HG02610 (cell line): ENCODE data around the gene RAD51.

Experiments used
- ATAC-seq: cut with Tn5 transposase; IDR thresholded peaks from one replicate; pipeline ENCODE4 v1.9.1; 2021; ENCODE audit warnings: mild to moderate bottlenecking, moderate library complexity; ENCODE audit not compliant: unreplicated experiment

Gene RAD51

DNA sequence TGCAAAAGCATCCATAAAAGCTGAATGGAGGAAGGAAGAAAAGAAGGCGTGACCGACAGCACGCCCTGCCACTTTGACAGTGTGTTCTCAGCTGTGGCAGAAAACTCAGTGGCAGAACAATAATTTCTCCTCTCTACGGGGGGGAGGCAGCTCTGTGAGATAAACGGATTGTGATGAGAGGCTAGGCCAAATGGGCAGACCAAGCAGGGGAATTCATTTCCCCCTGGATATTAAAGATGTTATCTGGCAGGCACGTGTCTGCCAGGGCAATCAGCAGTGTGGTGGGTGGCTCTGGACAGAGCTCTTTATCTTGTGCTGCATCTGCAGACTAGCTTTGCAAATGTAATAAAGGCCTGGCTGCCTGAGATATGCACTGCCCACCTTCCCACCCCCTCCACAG lies 62.0 kb downstream of the RAD51 start:
- ATAC-seq: no peak

DNA sequence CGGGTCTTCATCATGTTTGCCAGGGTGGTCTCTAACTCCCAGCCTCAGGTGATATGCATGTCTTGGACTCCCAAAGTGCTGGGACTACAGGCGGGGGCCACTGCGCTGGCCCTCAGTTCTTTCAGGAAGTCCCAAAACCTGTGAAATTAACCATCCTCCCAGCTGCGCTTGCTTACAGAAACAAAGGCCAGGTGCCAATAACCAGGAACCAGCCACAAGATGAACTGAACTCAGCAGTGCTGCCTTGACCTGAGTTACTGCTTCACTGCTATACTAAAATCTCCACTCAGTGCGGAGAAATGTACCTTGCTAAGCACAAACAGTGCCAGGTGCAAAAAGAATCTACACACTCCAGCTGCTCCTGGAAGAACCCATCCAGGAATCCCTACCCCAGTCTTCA lies 65.0 kb downstream of the RAD51 start:
- no peak for ATAC-seq

DNA sequence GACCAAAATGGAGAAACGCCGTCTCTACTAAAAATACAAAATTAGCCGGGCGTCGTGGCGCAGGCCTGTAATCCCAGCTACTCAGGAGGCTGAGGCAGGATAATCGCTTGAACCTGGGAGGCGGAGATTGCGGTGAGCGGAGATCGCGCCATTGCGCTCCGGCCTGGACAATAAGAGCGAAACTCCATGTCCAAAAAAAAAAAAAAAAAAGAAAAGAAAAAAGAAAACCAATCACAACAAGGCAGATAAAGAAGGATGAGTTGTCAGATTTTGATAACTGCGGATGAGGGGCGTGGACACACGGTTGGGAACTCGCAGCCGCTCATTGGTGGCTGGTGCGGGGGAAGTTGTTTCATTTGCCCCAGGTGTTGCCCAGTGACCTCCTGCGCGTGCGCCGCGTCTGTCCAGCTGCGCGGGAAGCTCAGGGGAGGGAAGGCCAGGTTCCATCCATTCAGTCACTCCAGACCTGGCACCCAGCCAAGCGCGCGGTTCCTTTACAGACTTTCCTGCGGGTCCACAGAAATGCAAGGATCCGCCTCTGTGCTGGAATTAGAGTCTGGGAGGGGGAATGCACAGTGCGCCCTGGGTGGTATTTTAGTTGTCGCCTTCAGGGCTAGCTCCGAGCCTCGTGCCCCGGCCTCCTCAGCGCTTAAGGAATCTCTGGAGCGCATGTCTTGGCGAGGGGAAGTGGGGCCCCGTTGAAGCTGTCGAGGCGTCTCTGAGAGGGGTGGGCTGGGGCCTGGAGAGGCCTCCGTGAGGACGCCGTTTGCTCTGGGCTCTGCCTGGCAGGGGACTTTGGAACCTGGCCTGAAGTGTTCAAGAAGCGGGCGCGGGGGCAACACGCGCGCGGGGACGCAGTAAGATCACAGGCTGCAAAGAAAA lies 68.2 kb downstream of the RAD51 start:
- ATAC-seq: no peak

DNA sequence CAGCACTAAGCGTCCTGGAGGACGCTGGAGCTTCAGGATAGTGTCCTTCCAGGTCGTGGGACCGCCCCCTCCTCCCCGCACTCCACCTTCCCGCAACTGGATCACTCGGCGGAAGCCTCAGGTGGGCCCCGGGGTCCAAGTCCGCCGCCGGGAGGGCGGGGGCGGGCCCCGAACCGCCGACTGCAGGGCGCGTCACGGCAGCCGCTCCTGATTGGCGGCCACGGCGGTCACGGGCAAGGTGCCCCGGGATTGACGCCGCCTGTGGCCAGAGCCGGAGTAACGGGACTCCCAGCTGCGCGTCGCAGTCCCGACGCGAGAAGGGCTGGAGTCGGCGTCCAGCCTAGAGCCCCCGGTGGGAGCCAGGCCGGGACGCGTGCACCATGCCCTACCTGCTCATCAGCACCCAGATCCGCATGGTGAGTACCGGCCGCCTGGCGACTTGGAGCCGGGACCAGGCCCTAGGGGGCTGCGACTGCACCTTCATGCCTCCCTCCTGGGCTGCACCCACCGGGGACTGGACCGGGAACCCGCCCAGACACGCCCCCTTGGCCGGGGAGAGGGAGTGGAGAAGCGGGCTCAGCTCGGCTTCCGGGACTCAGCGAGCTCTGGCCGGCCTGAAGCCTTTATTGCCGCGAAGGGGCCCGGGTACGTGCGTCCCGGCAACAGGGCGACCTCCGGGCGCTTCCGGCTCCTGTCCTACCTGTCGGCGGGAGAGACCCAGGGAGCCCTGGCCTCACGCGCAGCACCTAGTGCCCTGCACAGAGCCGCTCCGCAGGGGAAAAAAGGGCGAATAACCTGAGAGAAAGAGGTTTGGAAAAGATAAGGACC lies 69.0 kb downstream of the RAD51 start, which contains the start of gene GCHFR:
GCHFR (plus strand) TSS at position 268 of the 828 bp plus-strand sequence; CDS start at position 381, 113 bp downstream.
- ATAC-seq: peak; percentile 46

DNA sequence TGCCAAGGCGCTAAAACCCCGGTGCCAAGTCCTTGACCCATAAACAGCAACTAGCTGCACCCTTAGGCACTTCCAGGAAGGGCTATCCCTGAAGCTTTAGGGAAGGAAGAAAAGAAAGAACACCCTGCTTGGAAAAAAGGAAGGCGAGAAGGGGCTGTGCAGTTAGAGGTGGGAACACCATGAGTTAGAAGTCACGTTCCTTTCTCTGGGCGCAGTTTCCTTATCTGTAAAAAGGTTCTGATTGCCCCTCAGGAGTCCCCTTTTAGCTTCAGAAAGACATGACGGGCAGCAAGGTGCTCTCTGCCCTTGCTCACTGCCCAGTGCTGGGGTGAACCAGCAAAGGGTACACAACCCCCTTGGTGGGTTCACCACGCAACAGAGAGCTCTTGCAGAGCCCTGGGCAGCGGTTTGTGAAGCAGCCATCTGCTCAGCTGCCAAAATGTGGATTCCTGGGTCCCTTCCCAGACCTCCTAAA lies 69.7 kb downstream of the RAD51 start:
- no peak for ATAC-seq

DNA sequence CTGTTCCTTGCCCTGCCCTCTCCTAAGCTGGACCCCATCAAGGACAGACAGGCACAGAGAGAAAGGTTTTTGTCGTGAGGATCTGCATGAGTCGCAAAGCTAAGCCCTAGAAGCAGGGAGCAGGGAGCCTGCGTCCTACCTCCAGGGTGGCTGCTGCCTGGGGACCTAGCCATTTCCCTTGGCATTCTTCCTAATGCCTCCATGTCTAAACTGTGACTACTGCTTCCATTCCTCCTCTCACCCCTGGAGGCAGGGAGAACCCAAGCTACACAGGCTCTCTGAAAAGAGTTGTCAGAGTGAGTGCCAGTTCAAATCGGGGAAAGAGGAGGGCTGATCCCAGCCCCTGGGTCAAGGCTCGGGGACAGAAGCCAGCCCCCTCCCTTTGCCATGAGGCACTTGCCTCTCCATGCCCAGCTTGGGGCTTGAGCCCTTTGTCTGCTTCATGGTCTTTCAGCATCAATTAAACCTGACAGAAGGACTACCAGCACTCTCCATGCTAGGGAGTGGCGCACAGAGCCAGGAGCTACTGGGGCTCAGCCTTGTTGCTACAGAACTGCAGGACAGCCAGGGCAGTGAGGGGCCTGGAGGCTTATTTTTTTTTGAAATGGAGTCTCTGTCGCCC lies 71.3 kb downstream of the RAD51 start:
- ATAC-seq: no peak

DNA sequence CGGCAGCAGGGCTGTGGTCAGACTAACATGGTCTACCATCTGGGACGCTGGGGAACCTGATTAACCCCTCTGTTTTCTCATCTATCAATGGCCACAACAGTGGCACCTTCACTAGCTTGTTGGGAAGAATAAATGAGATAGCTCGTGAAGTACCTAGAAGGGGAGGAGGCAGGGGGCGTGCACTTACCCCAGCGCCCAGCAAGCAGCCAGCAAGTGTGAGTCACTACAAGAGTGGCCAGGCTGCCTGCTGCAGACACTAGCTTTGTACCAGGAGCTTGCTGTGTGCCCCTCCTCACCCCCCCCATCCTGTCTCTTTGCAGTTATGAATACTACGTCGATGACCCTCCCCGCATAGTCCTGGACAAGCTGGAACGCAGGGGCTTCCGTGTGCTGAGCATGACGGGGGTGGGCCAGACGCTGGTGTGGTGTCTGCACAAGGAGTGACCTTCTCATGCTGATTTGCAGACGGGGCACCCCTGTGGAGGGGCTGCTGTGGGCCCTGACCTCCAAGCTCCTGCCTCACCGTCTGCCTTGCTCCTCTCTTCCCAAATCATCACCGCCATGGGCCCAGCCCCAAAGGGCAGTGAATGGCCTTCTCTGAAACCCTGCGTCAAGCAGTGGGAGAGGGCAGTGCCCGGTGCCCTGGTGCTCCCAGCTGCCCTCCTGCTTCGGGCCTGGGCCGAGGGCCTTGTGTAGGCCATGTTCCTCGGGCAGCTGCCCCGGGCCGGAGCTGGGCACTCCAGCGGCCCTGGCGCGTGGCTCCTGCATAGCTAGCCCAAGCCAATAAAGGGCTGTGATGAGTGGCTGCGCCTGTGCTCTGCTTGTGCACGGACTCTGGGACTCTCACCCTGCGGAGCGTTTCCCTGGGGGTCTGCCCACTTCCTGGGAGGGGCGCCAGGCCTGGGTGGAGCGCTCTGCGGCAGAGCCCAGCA lies 72.2 kb downstream of the RAD51 start:
- no peak for ATAC-seq

DNA sequence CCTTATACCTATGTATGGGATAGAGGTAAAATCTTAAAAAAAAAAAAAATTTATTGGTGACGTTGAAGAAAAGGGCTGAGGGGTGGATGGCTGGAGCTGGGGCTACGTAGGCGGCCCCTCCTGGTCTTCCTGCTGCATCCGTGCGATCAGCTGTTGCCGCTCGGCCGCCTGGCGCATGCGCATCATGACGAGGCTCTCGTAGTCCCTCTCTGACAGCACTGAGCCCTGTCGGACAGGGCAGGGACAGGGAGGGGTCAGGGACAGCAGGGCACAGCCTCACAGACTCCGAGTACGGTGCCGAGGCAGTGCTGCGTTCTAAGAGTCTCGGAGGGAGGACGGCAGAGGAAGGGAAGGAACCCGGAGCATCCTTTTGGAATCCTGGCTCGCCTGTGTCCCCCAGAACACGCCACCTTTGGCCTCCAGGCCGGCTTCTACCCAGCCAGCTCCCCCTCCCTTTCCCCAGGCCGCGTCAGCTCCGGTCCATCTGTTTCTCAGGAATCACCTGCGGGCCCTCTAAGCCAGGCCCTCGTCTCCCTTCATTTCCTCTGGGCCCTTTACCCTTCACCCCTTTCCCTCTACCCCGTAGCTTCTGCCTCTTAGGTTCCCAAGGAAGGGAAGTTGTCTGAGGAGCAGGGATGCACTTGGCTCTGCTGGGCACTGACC lies 73.0 kb downstream of the RAD51 start:
- ATAC-seq: no peak

DNA sequence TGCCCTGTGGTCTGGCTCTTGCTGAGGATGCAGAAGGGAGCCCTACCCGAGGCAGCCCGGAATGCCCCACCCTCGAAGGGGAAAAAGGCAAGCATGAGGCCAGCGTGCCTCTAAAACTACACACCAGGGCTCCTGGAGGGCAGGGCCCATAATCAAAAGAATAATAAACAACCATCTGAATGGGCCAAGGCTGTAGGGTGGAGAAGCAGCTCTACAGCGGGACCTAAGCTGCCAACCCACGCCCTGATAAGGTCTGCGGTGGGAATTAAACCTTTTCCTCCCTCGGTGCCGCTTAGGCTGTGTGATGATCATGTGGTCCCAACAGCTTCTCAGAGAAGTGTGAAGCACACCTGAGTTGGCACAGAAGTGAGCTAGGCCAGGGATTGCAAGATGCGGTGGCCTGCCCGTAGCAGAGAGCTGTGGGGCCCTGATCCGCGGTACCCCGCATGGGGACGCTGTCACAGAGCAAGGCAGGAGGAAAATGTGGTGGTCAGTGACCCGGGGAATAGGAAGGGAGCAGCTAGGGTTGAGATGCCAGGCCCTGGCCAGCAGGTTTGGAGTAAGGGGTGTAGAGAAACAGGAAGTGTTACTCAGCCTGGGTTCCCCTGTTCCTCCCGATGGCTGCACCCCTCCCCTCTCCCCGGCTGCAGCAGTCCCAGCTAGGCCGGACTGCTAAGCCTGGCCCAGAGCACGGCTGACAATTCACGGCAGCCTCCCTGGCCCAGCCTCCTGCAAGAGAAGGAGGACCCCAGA lies 73.7 kb downstream of the RAD51 start:
- peak; percentile 3 for ATAC-seq

DNA sequence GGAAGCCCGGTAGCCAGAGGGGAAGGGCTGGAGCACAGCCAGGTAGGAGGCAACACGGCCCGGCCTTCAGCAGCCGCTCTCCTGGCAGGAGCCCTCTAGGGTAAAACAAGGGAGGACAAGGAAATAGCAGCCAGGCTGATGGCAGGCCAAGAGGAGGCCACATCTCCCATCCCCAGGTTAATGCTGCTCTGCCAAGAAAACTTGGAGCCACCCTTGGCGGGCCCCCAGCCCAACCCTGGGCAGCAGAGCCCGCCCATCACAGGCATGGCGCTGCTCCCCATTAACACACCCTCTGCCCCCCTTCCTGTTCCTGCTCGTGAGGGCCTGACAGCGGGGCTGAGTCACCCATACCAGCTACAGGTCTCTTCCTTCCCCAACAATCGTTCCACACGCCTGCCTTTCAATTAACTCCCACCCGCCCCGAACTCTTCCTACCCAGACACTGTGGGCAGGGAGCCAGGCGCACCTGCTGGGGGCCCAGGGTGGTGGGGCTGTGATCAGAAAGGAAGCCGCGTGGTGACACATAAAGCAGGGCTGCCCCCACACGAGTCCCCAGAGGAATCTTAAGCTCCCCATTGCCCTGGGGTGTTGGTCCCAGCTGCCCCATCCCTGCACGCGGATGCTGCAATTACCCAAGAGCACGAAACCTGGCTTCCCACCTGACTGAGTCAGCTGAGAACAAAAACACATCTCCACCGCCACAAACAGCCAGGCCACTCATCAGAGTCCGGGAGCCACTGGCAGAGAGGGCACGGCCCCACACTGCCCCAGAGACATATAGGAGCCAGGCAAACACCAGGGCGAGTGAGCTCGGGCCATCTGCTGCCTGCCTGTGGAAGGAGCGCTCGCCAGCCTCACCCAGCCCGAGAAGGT lies 74.5 kb downstream of the RAD51 start, which contains the start of gene C15orf62:
C15orf62 (plus strand) TSS at position 707 of the 873 bp plus-strand sequence. CDS start 516 bp downstream, outside the sequence.
- peak; percentile 45 for ATAC-seq

DNA sequence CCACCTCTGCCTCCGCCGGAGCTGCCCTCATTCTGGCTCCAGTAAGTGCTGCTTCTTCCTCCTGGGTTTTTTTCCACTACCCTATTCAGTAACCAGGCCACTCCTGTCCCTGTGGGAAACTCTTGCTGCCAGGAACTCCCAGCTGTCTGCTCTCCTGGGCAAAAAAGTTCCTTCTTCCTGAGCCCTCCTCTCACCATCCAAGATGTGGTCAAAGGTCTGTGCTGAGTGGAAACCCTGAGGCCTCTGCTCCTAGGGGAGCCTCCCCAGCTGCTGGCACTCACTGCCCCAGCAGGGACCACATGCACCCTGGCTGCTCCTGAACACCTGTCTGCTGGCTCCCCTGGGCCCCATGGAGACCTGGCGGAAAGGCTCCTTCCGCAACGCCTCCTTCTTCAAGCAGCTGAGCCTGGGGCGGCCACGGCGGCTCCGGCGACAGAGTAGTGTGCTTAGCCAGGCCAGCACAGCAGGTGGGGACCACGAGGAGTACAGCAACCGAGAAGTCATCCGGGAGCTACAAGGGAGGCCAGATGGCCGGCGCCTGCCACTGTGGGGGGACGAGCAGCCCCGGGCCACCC lies 75.3 kb downstream of the RAD51 start:
- no peak for ATAC-seq

DNA sequence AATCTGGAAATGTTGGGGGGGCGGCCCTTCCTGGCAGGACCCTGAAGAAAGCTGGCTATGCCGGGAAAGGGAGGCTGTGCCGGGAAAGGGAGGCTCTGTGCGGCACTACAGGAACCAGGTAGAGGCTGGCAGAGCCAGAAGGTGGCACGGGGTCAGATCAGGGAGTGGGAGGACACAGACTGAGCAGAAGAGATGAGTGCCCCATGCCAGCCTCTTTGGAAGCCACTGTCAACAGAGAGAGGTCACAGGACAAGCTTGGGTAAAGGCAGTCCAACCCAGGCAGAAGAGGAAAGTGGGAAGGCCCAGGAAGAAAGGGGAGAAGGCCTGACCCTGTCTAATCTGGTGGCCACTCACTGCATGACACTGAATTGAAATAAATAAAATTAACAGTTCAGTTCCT lies 76.3 kb downstream of the RAD51 start:
- ATAC-seq: no peak

DNA sequence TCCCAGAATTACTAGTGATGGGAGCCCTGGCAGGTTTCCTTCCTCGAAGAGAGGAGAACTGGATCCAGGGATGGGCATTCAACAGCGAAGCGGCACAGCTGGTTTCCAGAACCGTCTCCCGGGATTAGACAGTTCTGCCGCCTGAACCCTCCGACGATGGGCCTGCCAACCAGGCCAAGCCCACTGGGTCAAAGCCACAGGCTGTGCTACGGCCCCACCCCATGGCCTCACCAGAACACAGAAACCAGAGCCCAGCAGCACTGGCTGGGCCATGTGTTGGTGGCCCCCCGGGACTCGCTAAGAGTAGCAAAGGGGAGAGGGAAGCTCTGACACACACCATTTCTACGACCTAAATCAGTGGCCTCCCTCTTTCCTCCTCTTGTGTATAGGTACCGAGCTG lies 77.0 kb downstream of the RAD51 start:
- no peak for ATAC-seq

DNA sequence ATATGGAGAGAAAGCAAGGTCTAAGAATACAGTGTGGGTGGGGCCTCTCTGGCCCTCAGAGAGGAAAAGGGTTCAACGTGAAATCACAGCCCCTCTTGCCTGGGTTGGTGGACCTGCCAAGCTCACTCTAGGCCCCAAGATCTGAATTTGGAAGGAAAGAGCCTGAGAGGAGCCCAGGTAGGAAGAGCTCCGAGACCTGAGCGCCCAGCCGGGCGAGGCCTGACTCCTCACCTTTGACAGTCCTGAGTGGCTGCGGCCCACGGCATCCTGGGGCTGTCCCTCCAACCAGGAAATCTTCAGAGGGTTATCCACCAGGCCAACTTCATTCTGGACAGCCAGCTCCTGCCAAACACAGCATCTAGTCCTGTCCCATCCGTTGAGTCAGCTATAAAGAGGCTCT lies 78.5 kb downstream of the RAD51 start:
- no peak for ATAC-seq

DNA sequence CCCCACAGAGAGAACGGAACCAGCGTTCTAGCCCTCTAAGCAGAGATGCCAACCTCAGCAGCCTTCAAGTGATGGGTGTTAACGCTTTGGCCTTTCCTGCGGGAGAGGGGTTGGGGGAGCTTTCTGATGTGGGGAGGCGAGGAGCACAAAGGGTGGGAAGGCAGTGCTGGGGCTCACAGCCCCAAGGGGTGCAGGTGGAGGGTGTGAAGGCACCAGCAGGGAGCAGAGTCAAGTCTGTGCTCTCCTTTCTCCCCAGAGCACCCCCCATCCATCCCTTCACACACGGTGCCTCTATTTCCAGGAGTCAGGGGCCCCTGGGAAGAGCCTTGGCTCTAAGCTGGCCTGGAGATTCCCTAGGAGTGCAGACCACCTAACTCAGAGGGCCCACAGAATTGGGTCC lies 78.9 kb downstream of the RAD51 start:
- ATAC-seq: no peak

DNA sequence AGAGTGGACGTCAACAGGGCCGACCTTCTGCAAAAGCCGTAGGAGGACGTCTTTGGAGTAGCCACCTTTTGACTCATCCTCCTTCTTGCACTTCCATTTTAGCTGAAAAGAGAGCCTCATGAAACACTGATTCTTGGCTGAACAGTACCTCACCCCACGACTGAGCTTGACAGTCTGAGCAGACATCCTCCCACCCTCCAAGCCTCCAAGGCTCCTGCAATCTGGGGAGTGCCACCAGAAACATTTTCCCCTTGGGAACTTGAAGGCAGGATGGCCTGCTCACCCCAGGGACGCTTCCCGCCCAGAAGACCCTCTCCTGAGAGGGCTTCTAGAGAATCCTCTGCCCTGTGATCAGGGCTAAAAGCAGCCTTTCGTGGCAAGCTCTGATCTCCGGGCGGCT lies 80.0 kb downstream of the RAD51 start:
- ATAC-seq: no peak

DNA sequence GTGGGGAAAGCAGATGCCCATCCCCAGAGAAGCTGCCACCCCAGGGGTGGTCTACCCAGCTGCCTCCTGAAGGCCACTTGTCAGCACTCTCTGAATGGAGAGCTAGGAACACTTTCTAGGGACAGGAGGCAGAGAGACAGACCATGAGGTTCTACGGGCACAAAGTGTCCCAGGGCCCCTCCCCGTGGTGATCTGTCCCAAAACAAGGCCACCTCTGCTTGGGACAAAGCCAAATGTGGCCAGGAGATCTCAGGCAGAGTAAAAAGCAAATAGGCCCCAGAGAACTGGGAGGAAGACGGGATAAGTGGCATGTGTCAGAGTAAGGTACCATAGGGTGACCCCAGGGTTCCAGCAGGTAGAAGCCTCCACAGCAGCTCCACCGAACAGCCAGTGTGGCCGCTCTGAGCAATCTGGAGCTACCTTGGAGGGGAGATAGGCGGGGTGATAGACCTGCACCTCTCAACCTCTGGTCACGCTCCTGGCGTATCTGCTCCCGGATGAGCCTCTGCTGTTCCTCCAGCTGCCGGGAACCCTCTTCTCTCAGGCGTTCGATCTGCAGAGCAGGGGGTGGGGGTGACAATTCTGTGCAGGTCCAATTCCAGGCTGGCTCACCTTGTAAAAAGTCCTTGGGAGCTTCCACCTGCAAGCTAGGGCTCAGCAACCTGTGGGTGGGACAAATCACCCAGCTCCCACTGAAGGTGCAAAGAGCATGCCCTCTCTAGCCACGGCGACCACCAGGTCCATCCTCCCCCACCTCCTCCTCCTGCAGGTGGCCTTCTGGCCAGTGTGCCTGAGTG lies 81.0 kb downstream of the RAD51 start:
- ATAC-seq: no peak
